Ishikawa (cell line): Measurements from ENCODE around the gene NRIP2.

Source experiments
- CEBPB ChIP-seq: IDR thresholded peaks from 2 replicates; pipeline ENCODE4 v1.6.1; 2012
- CREB1 ChIP-seq: IDR thresholded peaks from 2 replicates; pipeline ENCODE4 v1.6.1; 2012; ENCODE audit warnings: low read depth
- EGR1 ChIP-seq: IDR thresholded peaks from 2 replicates; pipeline ENCODE4 v1.6.1; 2012
- EP300 ChIP-seq: IDR thresholded peaks from 2 replicates; pipeline ENCODE4 v1.6.1; 2012; ENCODE audit warnings: borderline replicate concordance
- FOXM1 ChIP-seq: IDR thresholded peaks from 2 replicates; pipeline ENCODE4 v1.6.1; 2012; ENCODE audit warnings: low read depth, borderline replicate concordance
- NFIC ChIP-seq: IDR thresholded peaks from 2 replicates; pipeline ENCODE4 v1.6.1; 2012
- RAD21 ChIP-seq: IDR thresholded peaks from 2 replicates; pipeline ENCODE4 v1.6.1; 2012; ENCODE audit warnings: low read depth
- TAF1 ChIP-seq: IDR thresholded peaks from 2 replicates; pipeline ENCODE4 v1.6.1; 2012; ENCODE audit warnings: low read depth, mild to moderate bottlenecking
- TCF12 ChIP-seq: IDR thresholded peaks from 2 replicates; pipeline ENCODE4 v1.6.1; 2012; ENCODE audit warnings: low read depth
- TEAD4 ChIP-seq: IDR thresholded peaks from 2 replicates; pipeline ENCODE4 v1.6.1; 2012
- YY1 ChIP-seq: IDR thresholded peaks from 2 replicates; pipeline ENCODE4 v1.6.1; 2012; ENCODE audit warnings: low read depth
- ZBTB7A ChIP-seq: IDR thresholded peaks from 2 replicates; pipeline ENCODE4 v1.6.1; 2012; ENCODE audit warnings: low read depth
- TF ChIP-seq, protein P1 (sequence below): IDR thresholded peaks from 2 replicates; pipeline ENCODE4 v1.6.1; 2012
- TF ChIP-seq, protein P2 (sequence below): IDR thresholded peaks from 2 replicates; pipeline ENCODE4 v1.6.1; 2012
- TF ChIP-seq, protein P3 (sequence below): IDR thresholded peaks from 2 replicates; pipeline ENCODE4 v1.6.1; 2012; ENCODE audit warnings: low read depth, mild to moderate bottlenecking

NRIP2 gene

DNA sequence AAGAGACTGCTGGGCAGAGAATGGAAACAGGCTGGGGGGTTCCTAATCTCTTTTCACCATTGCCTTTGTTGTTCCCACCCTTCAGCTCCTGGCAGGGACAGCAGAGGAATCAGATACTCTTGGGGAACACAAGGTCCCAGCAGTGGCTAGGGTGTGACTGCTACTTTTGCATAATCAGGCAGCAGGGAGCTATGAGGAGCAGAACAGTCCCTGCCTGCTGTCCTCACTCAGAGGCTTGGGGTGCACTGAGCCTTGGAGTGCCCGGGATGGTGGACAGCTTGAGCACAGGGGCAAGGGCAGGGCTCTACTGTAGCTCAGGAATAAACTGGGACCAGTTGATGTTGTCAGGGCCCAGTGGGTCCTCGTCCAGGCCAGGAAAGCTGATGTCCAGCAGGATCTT, 23.5 kb upstream of the NRIP2 start:
- TF ChIP-seq TAF1 (no peak), CEBPB (no peak), RAD21 (no peak), FOXM1 (no peak), CREB1 (no peak), TCF12 (no peak), TEAD4 (no peak), YY1 (no peak), EGR1 (no peak), ZBTB7A (no peak)
- TF ChIP-seq, protein P1, sequence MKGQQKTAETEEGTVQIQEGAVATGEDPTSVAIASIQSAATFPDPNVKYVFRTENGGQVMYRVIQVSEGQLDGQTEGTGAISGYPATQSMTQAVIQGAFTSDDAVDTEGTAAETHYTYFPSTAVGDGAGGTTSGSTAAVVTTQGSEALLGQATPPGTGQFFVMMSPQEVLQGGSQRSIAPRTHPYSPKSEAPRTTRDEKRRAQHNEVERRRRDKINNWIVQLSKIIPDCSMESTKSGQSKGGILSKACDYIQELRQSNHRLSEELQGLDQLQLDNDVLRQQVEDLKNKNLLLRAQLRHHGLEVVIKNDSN = no peak
- TF ChIP-seq, protein P2, sequence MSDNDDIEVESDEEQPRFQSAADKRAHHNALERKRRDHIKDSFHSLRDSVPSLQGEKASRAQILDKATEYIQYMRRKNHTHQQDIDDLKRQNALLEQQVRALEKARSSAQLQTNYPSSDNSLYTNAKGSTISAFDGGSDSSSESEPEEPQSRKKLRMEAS = no peak

DNA sequence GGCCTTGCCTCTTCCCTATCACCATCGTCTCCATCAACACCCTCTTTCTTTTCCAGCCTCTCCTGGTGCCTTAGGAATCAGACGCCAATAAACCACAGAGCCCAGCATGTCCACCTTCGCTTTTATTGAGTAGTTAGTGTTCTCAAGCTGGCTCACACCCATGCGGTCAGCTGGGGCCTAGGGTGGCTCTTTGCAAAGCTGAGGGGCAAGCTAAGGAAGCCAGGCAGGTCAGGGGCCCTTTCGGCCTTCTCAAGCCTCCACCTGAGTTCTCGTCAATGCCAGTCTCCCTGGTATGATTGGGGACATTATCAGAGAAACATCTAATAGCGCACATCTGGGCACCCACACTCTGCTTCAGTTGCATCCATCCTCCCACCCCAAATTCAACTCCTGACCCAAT, 22.7 kb upstream of the NRIP2 start:
- TF ChIP-seq, protein P3, sequence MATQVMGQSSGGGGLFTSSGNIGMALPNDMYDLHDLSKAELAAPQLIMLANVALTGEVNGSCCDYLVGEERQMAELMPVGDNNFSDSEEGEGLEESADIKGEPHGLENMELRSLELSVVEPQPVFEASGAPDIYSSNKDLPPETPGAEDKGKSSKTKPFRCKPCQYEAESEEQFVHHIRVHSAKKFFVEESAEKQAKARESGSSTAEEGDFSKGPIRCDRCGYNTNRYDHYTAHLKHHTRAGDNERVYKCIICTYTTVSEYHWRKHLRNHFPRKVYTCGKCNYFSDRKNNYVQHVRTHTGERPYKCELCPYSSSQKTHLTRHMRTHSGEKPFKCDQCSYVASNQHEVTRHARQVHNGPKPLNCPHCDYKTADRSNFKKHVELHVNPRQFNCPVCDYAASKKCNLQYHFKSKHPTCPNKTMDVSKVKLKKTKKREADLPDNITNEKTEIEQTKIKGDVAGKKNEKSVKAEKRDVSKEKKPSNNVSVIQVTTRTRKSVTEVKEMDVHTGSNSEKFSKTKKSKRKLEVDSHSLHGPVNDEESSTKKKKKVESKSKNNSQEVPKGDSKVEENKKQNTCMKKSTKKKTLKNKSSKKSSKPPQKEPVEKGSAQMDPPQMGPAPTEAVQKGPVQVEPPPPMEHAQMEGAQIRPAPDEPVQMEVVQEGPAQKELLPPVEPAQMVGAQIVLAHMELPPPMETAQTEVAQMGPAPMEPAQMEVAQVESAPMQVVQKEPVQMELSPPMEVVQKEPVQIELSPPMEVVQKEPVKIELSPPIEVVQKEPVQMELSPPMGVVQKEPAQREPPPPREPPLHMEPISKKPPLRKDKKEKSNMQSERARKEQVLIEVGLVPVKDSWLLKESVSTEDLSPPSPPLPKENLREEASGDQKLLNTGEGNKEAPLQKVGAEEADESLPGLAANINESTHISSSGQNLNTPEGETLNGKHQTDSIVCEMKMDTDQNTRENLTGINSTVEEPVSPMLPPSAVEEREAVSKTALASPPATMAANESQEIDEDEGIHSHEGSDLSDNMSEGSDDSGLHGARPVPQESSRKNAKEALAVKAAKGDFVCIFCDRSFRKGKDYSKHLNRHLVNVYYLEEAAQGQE = no peak
- TF ChIP-seq CEBPB (no peak), FOXM1 (no peak), ZBTB7A (no peak), NFIC (no peak), CREB1 (no peak), TEAD4 (no peak), EGR1 (no peak), TCF12 (no peak), EP300 (no peak), YY1 (no peak)
- TF ChIP-seq, protein P2 = no peak
- TF ChIP-seq, protein P1 = no peak

DNA sequence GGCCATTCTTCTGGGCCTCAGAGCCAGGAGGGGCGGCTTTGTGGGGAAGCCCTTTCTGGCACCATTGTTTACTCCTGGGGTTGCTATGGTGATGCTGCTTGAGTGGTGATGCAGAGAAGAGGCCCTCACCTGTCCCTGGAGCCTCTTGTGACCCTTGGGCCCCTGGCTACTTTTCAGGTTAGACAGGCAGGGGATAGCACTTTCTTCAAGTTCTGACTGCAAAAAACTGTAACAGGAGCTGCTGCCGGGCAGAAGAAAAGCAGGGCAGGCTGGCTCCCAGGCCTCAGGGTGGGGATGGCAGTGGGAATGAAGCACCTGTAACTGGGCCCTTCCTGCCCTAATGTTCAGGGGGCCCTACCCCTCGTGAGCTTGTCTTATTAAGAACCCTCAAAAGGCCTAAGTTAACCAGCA, 22.2 kb upstream of the NRIP2 start, which contains the start of gene TEX52:
TSS of gene TEX52 (minus strand) at position 19 of the 411 bp plus-strand sequence. CDS start at position 6, 13 bp downstream.
- TF ChIP-seq NFIC = no peak
- TF ChIP-seq, protein P3 = no peak

DNA sequence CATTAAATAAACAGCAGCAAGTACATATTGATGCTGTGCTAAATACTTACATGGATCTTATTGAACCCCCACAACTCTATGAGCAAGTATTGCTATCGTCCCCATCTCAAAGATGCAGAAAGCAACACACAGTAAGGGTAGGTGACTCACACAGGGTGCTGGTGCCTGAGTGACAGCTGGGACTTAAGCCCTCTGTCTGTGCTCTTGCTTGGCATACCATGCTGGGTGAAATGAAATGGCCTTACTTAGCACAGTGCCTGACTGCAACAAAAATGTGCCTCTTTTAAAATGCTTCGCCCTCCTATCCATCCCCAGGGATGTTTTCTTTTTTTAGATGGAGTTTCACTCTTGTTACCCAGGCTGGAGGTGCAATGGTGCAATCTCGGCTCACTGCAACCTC, 21.2 kb upstream of the NRIP2 start:
- TF ChIP-seq CEBPB (no peak), TCF12 (no peak), YY1 (no peak), NFIC (no peak), CREB1 (no peak), FOXM1 (no peak), TAF1 (no peak), ZBTB7A (no peak), EGR1 (no peak), TEAD4 (no peak), RAD21 (no peak), EP300 (no peak)
- TF ChIP-seq, protein P1 = no peak
- TF ChIP-seq, protein P3 = no peak
- TF ChIP-seq, protein P2 = no peak
